H1 (cell line): ENCODE data around the gene FANCD2. TPM values are rescaled to one million over a fixed set of nuclear protein-coding genes. Genes with fewer than 3 reads are reported as not detected.

Experiments used
- ATF3 ChIP-seq: IDR thresholded peaks from 2 replicates; pipeline ENCODE4 v1.6.1; 2011; ENCODE audit warnings: low read depth, mild to moderate bottlenecking, low read length; ENCODE audit not compliant: insufficient read depth
- BACH1 ChIP-seq: IDR thresholded peaks from 2 replicates; pipeline ENCODE4 v1.6.1; 2012; ENCODE audit warnings: low read length, improper control_type of control experiment
- CBX8 ChIP-seq: fragments of 300-800, 300-1000 bp; sonication (generic); IDR thresholded peaks from 2 replicates; pipeline ENCODE4 v1.7.1; 2016; ENCODE audit warnings: low read depth, low read length, borderline replicate concordance
- CHD1 ChIP-seq: IDR thresholded peaks from 2 replicates; pipeline ENCODE4 v1.6.1; 2012; ENCODE audit warnings: low read depth, low read length, improper control_type of control experiment
- CREB1 ChIP-seq: IDR thresholded peaks from 2 replicates; pipeline ENCODE4 v1.6.1; 2012; ENCODE audit warnings: inconsistent platforms
- CTCF ChIP-seq, 3 experiments: IDR thresholded peaks; 1 replicate in 2 of 3; 2 replicates in 1 of 3; pipeline versions ENCODE4 v1.5.1 to v1.6.1; 2011; ENCODE audit warnings: low read length in 3 of 3, mild to moderate bottlenecking in 3 of 3, inconsistent platforms in 2 of 3, low read depth in 1 of 3, moderate library complexity in 1 of 3; ENCODE audit not compliant: insufficient read depth in 1 of 3; ENCODE audit errors: control extremely low read depth in 1 of 3
- E2F6 ChIP-seq: IDR thresholded peaks from 2 replicates; pipeline ENCODE4 v1.6.1; 2012; ENCODE audit warnings: inconsistent platforms
- EZH2 ChIP-seq: fragments of 200-600 bp; sonication (generic); IDR thresholded peaks from 2 replicates; pipeline ENCODE4 v1.7.1; 2012; ENCODE audit warnings: low read depth, mild to moderate bottlenecking, moderate library complexity, low read length, inconsistent platforms; ENCODE audit not compliant: severe bottlenecking
- FOSL1 ChIP-seq: IDR thresholded peaks from 2 replicates; pipeline ENCODE4 v1.6.1; 2011; ENCODE audit warnings: mild to moderate bottlenecking, low read depth, low read length, moderate library complexity; ENCODE audit not compliant: insufficient read depth
- GTF2F1 ChIP-seq: IDR thresholded peaks from 2 replicates; pipeline ENCODE4 v1.6.1; 2012; ENCODE audit warnings: low read depth, low read length, improper control_type of control experiment, borderline replicate concordance
- HDAC2 ChIP-seq, 2 experiments: fragments of 300-600 bp in 1 of 2; sonication (generic) in 1 of 2; IDR thresholded peaks; 2 replicates each; pipeline ENCODE4 v1.6.1; 2011 to 2012; ENCODE audit warnings: low read depth in 2 of 2, low read length in 2 of 2, mild to moderate bottlenecking in 2 of 2, moderate library complexity in 2 of 2, borderline replicate concordance in 1 of 2, inconsistent platforms in 1 of 2
- KDM4A ChIP-seq: IDR thresholded peaks from one replicate; pipeline ENCODE4 v1.7.1; 2012; ENCODE audit warnings: low read depth, mild to moderate bottlenecking, moderate library complexity, low read length, inconsistent platforms; ENCODE audit not compliant: severe bottlenecking
- KDM5A ChIP-seq: fragments of 200-600 bp; IDR thresholded peaks from 2 replicates; pipeline ENCODE4 v1.7.1; 2012; ENCODE audit warnings: mild to moderate bottlenecking, low read length, inconsistent platforms, mixed read lengths
- MAFK ChIP-seq: IDR thresholded peaks from 2 replicates; pipeline ENCODE4 v1.6.1; 2012; ENCODE audit warnings: low read depth, mild to moderate bottlenecking, improper control_type of control experiment, low read length
- MAX ChIP-seq: IDR thresholded peaks from 2 replicates; pipeline ENCODE4 v1.6.1; 2012; ENCODE audit warnings: inconsistent platforms
- SIN3A ChIP-seq, 2 experiments: IDR thresholded peaks in 1 of 2; conservative IDR thresholded peaks in 1 of 2; 2 replicates each; pipeline ENCODE4 v1.6.1; 2011 to 2012; ENCODE audit warnings: low read length in 2 of 2, improper control_type of control experiment in 1 of 2, low read depth in 1 of 2, mild to moderate bottlenecking in 1 of 2
- SUZ12 ChIP-seq: fragments of 200-600 bp; sonication (generic); IDR thresholded peaks from 2 replicates; pipeline ENCODE4 v1.6.1; 2012; ENCODE audit warnings: mild to moderate bottlenecking, inconsistent platforms, low read length, moderate library complexity, mixed read lengths
- TAF1 ChIP-seq: IDR thresholded peaks from 2 replicates; pipeline ENCODE4 v1.6.1; 2011; ENCODE audit warnings: mild to moderate bottlenecking, low read depth, low read length
- TAF7 ChIP-seq: optimal IDR thresholded peaks from 2 replicates; pipeline ENCODE3; 2011; ENCODE audit warnings: low read depth, mild to moderate bottlenecking, inconsistent platforms, low read length, moderate library complexity, borderline replicate concordance
- TEAD4 ChIP-seq: IDR thresholded peaks from 2 replicates; pipeline ENCODE4 v1.6.1; 2012; ENCODE audit warnings: low read depth, low read length, inconsistent platforms, mixed read lengths
- polyA plus RNA-seq, 7 experiments: library from polyadenylated mRNA; depleted of rRNA in 3 of 7; stranded (reverse) in 5 of 7; unstranded in 2 of 7; fragments of >200 nt in 5 of 7; fragments of 200-250 nt in 2 of 7; gene quantifications; 1 replicate in 5 of 7; 2 replicates in 1 of 7; 4 replicates in 1 of 7; pipeline versions ENCODE4 v1.2.1 to v1.2.3, GENCODE V29; 2011 to 2013; ENCODE audit warnings: missing spikeins in 2 of 7, mixed read lengths in 2 of 7
- total RNA-seq: library from RNA; stranded (reverse); fragmentation: NEBNext Ultra II Directional; extraction: Animal tissue kit (Norgen Biotek cat#: 25700); gene quantifications from 2 replicates; pipeline ENCODE4 v1.2.1, GENCODE V29; 2021

The FANCD2 gene
- total and polyA plus RNA-seq, 2 of the 8 experiments (the other 6 are each of a cell fraction or from before 2014, with no cell fraction given) = 33.1 to 77.8 TPM

GRCh38 chr3:10010878-10011465, 15.3 kb upstream of the FANCD2 start (continued):
- TF ChIP-seq KDM4A = peak; percentile 77
- TF ChIP-seq TAF1 = no peak
- no peak for TF ChIP-seq CBX8
- TF ChIP-seq EZH2 = no peak
- no peak for TF ChIP-seq BACH1
- no peak for TF ChIP-seq FOSL1
- TF ChIP-seq E2F6 = no peak
- no peak for TF ChIP-seq CREB1
- TF ChIP-seq MAFK = no peak
- TF ChIP-seq SIN3A (conservative IDR thresholded peaks at IDR 0.05 in 1 of 2, IDR thresholded peaks at IDR 0.05 in 1 of 2; ENCODE audit: low read depth in 1 of 2, low read length in 2 of 2) = peak; percentile 91 to 96; a peak in 3 of 4 replicates
- TF ChIP-seq MAX = no peak
- TF ChIP-seq SUZ12 = no peak
- TF ChIP-seq GTF2F1 = no peak
- no peak for TF ChIP-seq CHD1
- TF ChIP-seq TEAD4 = no peak
- TF ChIP-seq CTCF (IDR thresholded peaks at IDR 0.05; ENCODE audit: control extremely low read depth in 1 of 3, insufficient read depth in 1 of 3, low read depth in 1 of 3, low read length in 3 of 3) = no peak
- TF ChIP-seq TAF7 = no peak
- no peak for TF ChIP-seq HDAC2 (IDR thresholded peaks at IDR 0.05; ENCODE audit: borderline replicate concordance in 1 of 2, low read depth in 2 of 2, low read length in 2 of 2)
- TF ChIP-seq KDM5A = no peak
- no peak for TF ChIP-seq ATF3
